ENCODE results near the gene DIAPH2.

DIAPH2 gene

DNA sequence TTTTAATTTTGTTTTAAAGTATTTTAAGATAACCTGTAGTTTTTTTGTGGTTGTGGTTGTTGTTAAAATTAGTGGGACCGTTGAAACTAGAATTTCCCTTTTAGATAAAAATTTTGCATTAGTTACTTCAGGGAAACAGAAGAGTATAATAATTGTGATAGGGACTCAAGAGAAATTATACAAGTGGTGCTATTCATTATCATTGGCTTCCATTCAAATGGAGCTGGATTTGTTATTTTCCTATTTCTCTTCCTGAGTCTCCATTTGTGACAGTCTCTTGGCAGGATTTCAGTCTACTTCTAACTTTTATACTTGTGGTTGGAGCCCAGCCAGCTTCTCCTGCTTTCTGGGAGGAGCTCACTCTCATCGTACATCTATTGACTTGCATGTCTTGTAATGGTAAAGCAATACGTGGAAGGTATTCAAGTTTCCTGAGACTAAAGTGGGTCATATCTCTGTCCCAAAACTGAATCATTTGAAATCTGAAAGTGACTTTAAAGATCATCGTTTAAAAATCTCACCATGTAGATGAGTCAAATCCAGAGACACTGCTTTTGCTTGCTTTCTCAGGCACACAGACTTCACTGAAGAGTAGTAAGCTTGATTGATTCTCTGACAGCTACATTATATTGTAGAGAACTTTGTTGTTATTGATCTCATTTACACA is 354.9 kb downstream of the DIAPH2 start:
- DNase-seq, result no peak
- peaks cover 2% of the 10 kb centered on the region for H3K27me3 Mint-ChIP-seq (ENCODE audit: low read depth, poor library complexity)

DNA sequence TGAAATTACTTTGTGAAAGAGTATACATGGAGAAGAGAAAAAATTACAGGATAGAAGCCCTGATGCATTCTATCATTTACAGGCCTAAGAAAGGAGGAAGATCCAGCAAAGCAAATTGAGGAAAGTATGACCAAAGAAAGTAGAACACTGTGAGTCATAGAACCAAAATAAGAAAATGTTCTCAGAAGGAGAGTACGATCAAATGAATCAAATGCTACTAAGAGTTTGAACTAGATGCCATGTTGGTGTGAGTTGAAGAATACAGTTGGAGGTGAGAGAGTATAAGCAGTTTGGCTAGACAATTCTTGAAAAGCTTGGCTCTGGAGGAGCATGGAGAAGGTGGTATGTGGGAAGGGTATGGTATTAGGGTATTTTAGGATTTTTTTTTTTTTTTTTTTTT is 360.8 kb downstream of the DIAPH2 start:
- Mint-ChIP-seq H3K27ac (no peak overlapping the region), H3K9me3 (no peaks in the 10 kb centered on the region), H3K36me3 (ENCODE audit: low read depth) (no peaks in the 10 kb centered on the region), H3K4me3 (no peak overlapping the region), H3K27me3 (ENCODE audit: low read depth, poor library complexity) (no peaks in the 10 kb centered on the region), H3K4me1 (no peaks in the 10 kb centered on the region)
- TF ChIP-seq, protein P1, sequence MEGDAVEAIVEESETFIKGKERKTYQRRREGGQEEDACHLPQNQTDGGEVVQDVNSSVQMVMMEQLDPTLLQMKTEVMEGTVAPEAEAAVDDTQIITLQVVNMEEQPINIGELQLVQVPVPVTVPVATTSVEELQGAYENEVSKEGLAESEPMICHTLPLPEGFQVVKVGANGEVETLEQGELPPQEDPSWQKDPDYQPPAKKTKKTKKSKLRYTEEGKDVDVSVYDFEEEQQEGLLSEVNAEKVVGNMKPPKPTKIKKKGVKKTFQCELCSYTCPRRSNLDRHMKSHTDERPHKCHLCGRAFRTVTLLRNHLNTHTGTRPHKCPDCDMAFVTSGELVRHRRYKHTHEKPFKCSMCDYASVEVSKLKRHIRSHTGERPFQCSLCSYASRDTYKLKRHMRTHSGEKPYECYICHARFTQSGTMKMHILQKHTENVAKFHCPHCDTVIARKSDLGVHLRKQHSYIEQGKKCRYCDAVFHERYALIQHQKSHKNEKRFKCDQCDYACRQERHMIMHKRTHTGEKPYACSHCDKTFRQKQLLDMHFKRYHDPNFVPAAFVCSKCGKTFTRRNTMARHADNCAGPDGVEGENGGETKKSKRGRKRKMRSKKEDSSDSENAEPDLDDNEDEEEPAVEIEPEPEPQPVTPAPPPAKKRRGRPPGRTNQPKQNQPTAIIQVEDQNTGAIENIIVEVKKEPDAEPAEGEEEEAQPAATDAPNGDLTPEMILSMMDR (IDR thresholded peaks at IDR 0.05), result no peak
- no peak for DNase-seq

More for the DNA sequence above, 354.9 kb downstream of the DIAPH2 start:
- peaks cover 5% of the 10 kb centered on the region for H3K9me3 Mint-ChIP-seq
- H3K4me3 Mint-ChIP-seq, result no peak overlapping the region
- H3K36me3 Mint-ChIP-seq (ENCODE audit: low read depth), result no peaks in the 10 kb centered on the region
- H3K4me1 Mint-ChIP-seq, result no peaks in the 10 kb centered on the region
- TF ChIP-seq, protein P1 (IDR thresholded peaks at IDR 0.05), result no peak
- peak overlapping the region; percentile 60 for H3K27ac Mint-ChIP-seq

DNA sequence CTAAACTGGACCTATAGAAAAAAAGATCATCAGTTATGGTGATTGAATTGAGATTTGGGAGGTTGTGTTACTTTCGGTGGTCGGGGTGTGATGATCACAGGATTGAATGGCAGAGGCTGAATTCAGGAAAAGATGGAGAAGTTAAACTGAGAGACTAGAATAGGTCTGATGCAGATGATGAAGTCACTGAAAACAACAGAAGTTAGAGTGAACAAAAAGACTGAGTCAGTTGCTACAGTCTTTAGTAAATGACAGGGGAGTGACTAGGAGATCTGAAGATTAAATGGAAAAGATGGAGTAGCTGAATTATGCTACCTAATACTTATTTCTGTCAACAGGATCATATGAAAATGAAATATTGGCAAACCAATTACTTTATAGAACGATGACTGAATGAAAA is 362.2 kb downstream of the DIAPH2 start:
- H3K36me3 Mint-ChIP-seq (ENCODE audit: low read depth), result no peaks in the 10 kb centered on the region
- no peak overlapping the region for H3K27ac Mint-ChIP-seq
- no peak for DNase-seq
- no peaks in the 10 kb centered on the region for H3K9me3 Mint-ChIP-seq
- H3K4me3 Mint-ChIP-seq, result no peak overlapping the region
- TF ChIP-seq, protein P1 (IDR thresholded peaks at IDR 0.05), result no peak
- no peaks in the 10 kb centered on the region for H3K27me3 Mint-ChIP-seq (ENCODE audit: low read depth, poor library complexity)
- H3K4me1 Mint-ChIP-seq, result no peaks in the 10 kb centered on the region

DNA sequence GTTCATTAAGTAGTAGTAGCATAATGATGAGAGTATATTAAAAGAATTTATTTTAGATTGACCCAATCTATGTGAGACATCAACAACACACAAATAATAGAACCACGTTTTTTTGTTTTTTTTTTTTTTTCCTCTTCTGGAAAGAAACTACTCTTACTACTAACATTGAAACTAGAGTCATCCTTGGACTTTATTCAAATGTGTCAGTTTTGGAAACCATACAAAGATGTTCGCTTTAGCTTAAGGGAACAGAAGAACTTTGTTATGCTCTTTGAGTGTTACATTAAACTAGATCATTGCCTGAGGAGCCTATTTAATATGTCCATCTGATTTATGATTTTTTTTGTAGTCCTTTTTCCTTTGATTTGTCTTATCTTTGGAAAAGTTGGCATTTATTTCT is 365.8 kb downstream of the DIAPH2 start:
- Mint-ChIP-seq H3K27me3 (ENCODE audit: low read depth, poor library complexity) (no peaks in the 10 kb centered on the region), H3K9me3 (no peaks in the 10 kb centered on the region), H3K36me3 (ENCODE audit: low read depth) (no peaks in the 10 kb centered on the region), H3K27ac (no peak overlapping the region), H3K4me1 (no peaks in the 10 kb centered on the region), H3K4me3 (no peak overlapping the region)
- no peak for DNase-seq
- TF ChIP-seq, protein P1 (IDR thresholded peaks at IDR 0.05), result no peak

DNA sequence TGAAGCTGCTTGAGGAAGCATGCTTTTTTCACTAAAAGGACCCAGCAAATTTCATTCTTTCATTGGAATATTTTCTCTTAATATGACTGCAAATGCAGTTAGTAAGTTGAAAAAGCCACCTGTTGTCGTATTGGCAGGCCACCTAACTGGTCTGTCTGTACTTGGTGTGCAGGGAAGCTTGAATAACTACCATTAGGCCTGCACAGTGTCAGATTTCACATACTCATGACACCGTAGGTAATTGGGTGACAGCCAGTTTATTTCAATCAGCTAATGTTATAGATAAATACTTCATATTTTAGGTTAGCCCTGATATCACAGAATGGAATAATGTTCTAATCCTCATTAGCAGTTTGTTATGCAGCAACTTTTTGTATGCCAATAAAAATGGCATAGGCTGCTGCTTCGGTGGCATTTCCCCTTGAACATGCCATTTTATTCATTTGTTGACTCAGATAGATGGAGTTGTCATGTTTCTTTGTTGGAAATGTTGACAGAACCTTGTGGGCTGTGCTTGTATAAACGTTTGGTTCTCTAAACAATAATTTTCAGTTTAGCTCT is 372.8 kb downstream of the DIAPH2 start:
- no peaks in the 10 kb centered on the region for H3K4me1 Mint-ChIP-seq
- TF ChIP-seq, protein P1 (IDR thresholded peaks at IDR 0.05), result no peak
- no peak for DNase-seq
- no peaks in the 10 kb centered on the region for H3K9me3 Mint-ChIP-seq
- H3K27me3 Mint-ChIP-seq (ENCODE audit: low read depth, poor library complexity), result no peaks in the 10 kb centered on the region
- no peak overlapping the region for H3K27ac Mint-ChIP-seq
- H3K4me3 Mint-ChIP-seq, result no peak overlapping the region
- no peaks in the 10 kb centered on the region for H3K36me3 Mint-ChIP-seq (ENCODE audit: low read depth)

DNA sequence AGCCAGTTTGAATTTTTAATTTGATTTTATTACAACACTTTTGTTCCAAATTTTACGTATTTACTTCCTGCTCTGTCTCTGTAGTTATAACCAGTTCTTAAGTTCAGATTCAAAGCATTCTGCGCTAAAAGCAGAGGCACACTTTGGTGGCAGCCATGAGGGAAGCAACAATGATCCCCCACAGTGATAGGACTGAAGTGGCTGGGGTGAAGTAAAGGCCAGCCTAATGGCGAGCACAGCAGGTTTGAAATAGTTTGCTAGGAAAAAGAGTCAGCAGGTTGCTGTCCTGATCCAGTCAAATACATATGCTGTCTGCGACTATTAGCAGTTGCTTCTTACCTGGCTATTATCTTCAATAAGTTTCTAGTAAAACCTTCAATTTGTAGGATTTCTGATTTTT is 375.4 kb downstream of the DIAPH2 start:
- H3K4me3 Mint-ChIP-seq, result no peak overlapping the region
- no peaks in the 10 kb centered on the region for H3K4me1 Mint-ChIP-seq
- no peaks in the 10 kb centered on the region for H3K9me3 Mint-ChIP-seq
- no peak overlapping the region for H3K27ac Mint-ChIP-seq
- no peak for DNase-seq
- H3K36me3 Mint-ChIP-seq (ENCODE audit: low read depth), result no peaks in the 10 kb centered on the region
- TF ChIP-seq, protein P1 (IDR thresholded peaks at IDR 0.05), result no peak
- no peaks in the 10 kb centered on the region for H3K27me3 Mint-ChIP-seq (ENCODE audit: low read depth, poor library complexity)

All from nephron progenitor cell (in vitro differentiated cells).